GM21526 (cell line): Measurements from ENCODE around the gene SORBS1.

Experiments
- ATAC-seq: cut with Tn5 transposase; IDR thresholded peaks from one replicate; pipeline ENCODE4 v1.9.1; 2021; ENCODE audit warnings: moderate library complexity; ENCODE audit not compliant: unreplicated experiment, low FRiP score

Gene SORBS1

GRCh38 chr10:95399183-95399582 lies 162.0 kb downstream of the SORBS1 start:
- ATAC-seq, result no peak

GRCh38 chr10:95397747-95398146 lies 163.4 kb downstream of the SORBS1 start:
- ATAC-seq, result no peak

GRCh38 chr10:95395947-95396449 lies 165.2 kb downstream of the SORBS1 start:
- ATAC-seq, result no peak

- ATAC-seq, result no peak
Observed at GRCh38 chr10:95394161-95394880, 166.8 kb downstream of the SORBS1 start.

- peak; percentile 43 for ATAC-seq
Observed at GRCh38 chr10:95392681-95393164, 168.4 kb downstream of the SORBS1 start.

GRCh38 chr10:95392217-95392584 lies 169.0 kb downstream of the SORBS1 start:
- no peak for ATAC-seq

GRCh38 chr10:95391581-95392216 lies 169.5 kb downstream of the SORBS1 start:
- no peak for ATAC-seq

- ATAC-seq, result no peak
Observed at GRCh38 chr10:95391164-95391563, 170.0 kb downstream of the SORBS1 start.

GRCh38 chr10:95389982-95390381 lies 171.2 kb downstream of the SORBS1 start:
- ATAC-seq, result no peak

GRCh38 chr10:95389176-95389575 lies 172.0 kb downstream of the SORBS1 start:
- no peak for ATAC-seq

- ATAC-seq, result no peak
Observed at GRCh38 chr10:95388539-95388938, 172.6 kb downstream of the SORBS1 start.

- no peak for ATAC-seq
Observed at GRCh38 chr10:95388109-95388471, 173.1 kb downstream of the SORBS1 start.

GRCh38 chr10:95384011-95384704 lies 177.0 kb downstream of the SORBS1 start:
- ATAC-seq, result no peak

- no peak for ATAC-seq
Observed at GRCh38 chr10:95382596-95382995, 178.6 kb downstream of the SORBS1 start.

GRCh38 chr10:95382174-95382573 lies 179.0 kb downstream of the SORBS1 start:
- ATAC-seq, result no peak

GRCh38 chr10:95377950-95378349 lies 183.2 kb downstream of the SORBS1 start:
- no peak for ATAC-seq

GRCh38 chr10:95375418-95375817 lies 185.8 kb downstream of the SORBS1 start:
- no peak for ATAC-seq

- ATAC-seq, result peak; percentile 88
Observed at GRCh38 chr10:95374597-95375209, 186.5 kb downstream of the SORBS1 start.

GRCh38 chr10:95373660-95374059 lies 187.5 kb downstream of the SORBS1 start:
- ATAC-seq, result no peak

- ATAC-seq, result no peak
Observed at GRCh38 chr10:95364342-95364741, 196.8 kb downstream of the SORBS1 start.

- ATAC-seq, result peak; percentile 75
Observed at GRCh38 chr10:95363303-95363912, 197.8 kb downstream of the SORBS1 start.
